NCI-H2029 (cell line): Measurements from ENCODE around the gene GNG10.
"Not testable (repeated sequence)": the region's sequence is repeated elsewhere in the genome, so short reads cannot be mapped to it uniquely, and the experiment has no call there.

Source experiments
- DNase-seq: peaks from one replicate; lab custom pipeline; 2025; lab: John Stamatoyannopoulos, UW

GNG10 gene

GRCh38 chr9:111661150-111661801 is at the start of gene GNG10:
TSS of gene GNG10 (plus strand) at chr9:111661605. CDS start at chr9:111661635, 30 bp downstream.
- DNase-seq = peak; percentile 35

GRCh38 chr9:111613436-111614040 is 47.9 kb upstream of the GNG10 start:
- no peak for DNase-seq

DNA sequence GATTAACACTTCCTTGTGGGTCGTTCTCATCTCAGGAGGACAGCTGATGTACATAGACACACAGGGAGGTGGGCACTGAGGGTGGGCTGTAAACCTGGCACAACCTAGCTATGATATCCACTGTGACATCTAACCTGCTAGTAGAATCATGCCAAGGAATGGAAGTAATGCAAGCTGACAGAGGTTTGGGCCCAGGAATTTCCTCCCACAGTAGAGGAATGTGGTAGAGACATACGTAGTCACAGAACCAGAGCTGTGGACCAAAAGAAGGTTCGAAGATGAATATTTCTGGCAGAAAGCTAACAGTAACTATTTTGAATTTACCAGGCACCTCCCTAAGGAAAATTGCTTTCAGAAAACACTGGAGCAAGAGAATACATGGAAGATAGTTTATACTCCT is 45.5 kb upstream of the GNG10 start:
- DNase-seq = no peak

GRCh38 chr9:111617349-111617748 is 44.1 kb upstream of the GNG10 start:
- DNase-seq = not testable (repeated sequence)

DNA sequence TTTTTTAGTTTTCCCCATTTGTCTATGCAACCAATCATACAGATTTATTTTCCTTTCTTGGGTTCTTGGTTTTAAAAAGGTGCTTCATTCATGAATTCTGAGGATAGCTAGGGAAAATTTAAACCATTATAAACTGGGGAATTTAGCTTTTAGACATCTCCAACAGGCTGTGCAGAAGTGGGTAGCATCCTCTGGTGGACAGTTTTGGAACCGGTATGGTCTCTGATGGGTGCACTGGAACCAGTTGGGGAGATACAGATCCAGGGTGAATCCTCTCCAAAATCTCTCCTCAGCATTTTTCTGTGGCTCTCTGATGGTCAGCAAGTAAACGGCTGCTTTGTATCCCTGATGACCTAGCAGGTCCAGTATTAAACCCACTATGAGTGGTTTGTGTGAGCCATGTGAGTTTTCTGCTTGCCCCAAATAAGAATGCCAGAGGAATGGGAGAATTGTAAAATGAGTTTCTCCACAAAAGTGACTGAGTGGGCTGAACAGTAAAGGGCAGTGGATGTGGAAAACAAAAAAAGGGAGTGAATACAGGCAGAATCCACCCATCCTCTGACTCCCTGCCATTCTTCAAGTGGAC is 39.4 kb upstream of the GNG10 start:
- no peak for DNase-seq

DNA sequence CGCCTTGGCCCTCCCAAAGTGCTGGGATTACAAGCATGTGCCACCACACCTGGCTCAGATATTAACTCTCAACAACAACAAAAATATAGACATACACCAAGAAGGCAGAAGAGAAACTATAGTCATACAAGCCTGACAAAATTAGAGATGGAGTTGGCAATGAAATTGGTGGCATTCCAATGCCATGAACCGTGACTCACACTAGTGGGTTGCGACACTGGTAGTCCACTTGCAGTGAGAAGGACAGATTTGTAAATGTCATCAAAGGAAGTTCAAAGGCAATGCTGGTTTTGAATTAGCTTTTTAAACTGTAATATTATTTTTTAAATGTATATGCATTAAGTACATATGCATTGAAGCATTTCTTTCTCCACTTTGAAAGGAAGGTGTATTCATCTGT is 38.8 kb upstream of the GNG10 start:
- no peak for DNase-seq

DNA sequence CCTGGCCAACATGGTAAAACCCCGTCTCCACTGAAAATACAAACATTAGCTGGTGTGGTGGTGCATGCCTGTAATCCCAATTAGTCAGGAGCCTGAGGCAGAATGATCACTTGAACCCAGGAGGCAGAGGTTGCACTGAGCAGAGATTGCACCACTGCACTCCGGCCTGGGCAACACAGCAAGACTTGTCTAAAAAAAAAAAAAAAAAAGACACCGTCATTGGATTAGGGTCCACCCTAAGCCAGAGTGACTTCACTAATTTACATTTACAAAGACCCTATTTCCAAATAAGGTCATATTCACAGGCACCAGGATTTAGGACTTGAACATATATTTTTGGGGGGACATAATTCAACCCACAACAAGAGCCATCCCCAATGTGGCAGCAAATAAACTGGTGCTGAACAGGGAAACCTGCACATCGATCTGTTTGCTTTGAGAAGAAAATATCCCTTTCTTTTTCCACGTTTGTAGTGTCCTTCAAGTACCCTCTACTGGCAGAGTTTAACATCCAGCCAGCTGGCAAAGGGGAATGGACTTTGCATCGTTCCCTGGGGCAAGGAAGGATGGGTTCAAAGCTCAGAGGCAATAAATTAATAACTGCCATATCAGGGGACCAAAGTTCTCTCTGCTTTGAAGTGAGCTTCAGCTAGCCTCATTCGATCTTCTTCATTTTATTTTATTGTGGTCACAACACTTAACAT is 34.0 kb upstream of the GNG10 start:
- no peak for DNase-seq

DNA sequence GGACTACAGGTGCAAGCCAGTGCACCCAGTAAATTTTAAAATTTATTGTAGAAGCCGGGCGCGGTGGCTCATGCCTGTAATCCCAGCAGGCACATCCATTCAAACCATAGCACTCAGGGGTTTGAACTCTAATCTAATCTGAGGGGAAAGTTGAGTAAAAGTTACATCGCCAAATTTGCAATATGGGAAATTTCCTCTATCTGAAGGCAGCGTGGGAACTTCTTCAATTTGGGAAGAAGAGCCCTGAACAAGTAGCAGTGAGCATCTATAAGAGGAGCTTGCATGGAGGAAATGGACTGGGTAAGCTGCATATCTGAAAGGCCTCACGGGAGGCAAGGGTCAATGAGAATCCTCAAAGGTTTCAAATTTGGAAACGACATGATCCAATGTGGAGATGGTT is 33.0 kb upstream of the GNG10 start:
- DNase-seq = no peak

- no peak for DNase-seq
Observed at GRCh38 chr9:111630182-111630963, 31.0 kb upstream of the GNG10 start.

DNA sequence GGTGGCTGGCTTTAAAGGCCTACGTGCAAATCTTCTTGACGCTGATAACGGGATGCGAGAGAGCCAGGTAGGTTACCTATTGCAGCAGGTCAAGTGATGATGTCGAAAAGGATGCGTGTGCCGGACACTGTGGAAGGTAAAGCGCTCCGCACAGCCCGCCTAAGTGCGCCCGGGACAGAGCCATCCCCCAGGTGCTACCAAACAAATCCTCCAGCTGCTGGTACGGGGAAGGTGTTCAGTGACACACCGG is 30.5 kb upstream of the GNG10 start:
- DNase-seq = no peak

- DNase-seq = peak; percentile 96
Observed at GRCh38 chr9:111631214-111631971, 30.0 kb upstream of the GNG10 start, which contains the start of gene DNAJC25. TSS of gene DNAJC25 (plus strand) at chr9:111631334. CDS start at chr9:111631408, 74 bp downstream.

DNA sequence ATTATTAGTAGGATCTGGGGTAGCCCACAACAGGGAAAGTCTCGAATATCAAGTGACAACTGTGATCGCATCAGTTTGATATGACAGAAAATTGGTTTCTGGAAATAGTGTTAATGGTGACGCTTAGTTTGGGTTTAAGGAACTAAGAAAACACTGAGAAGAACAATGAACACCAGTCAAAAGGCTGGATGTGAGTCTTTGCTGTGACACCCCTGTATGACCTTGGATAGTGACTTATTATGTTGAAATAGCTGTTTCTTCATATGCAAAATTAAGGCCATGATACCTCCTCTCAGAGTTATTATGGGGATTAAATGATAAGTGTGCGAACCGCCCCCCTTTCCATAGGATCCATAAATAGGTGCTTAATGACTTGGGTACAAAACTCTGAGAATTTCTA is 29.3 kb upstream of the GNG10 start:
- no peak for DNase-seq

GRCh38 chr9:111632695-111633388 is 28.6 kb upstream of the GNG10 start:
- DNase-seq = no peak

DNA sequence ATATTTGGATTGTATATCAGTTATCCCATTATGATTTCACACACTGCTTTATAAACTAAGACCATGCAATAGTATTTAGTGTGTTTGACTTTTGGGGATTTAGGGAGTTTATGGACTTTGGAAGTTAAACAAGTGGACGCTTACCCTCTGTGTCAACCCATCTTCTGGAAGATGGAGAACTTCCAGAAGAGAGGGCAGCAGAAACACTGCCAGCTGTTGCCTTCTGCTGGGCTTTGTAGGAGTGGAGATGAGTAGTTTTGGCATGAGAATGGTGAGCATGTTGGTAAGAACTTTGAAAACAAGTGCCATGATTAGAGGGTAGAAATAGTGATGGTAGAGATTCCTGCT is 28.0 kb upstream of the GNG10 start:
- no peak for DNase-seq

- no peak for DNase-seq
Observed at GRCh38 chr9:111634860-111635259, 26.5 kb upstream of the GNG10 start.

GRCh38 chr9:111637421-111637950 is 23.9 kb upstream of the GNG10 start:
- DNase-seq = no peak

GRCh38 chr9:111644195-111644772 is 17.1 kb upstream of the GNG10 start:
- DNase-seq = no peak

GRCh38 chr9:111645806-111646205 is 15.6 kb upstream of the GNG10 start:
- DNase-seq = no peak

- DNase-seq = no peak
Observed at GRCh38 chr9:111646417-111646816, 15.0 kb upstream of the GNG10 start.

DNA sequence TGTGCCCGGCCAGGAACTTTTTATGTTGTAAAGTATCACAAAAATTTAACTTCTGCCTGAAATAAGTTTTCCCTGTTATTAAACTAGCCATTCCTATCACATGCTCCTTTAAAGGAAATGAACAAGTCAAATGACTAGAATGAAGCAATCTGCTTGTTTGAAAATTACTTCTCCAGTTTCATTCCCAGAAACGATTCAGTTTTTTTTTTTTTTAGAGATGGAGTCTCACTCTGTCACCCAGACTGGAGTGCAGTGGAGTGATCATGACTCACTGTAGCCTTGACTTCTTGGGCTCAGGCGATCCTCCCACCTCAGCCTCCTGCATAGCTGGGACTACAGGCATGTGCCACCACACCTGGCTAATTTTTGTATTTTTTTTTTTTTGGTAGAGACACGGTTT is 13.3 kb upstream of the GNG10 start:
- no peak for DNase-seq

DNA sequence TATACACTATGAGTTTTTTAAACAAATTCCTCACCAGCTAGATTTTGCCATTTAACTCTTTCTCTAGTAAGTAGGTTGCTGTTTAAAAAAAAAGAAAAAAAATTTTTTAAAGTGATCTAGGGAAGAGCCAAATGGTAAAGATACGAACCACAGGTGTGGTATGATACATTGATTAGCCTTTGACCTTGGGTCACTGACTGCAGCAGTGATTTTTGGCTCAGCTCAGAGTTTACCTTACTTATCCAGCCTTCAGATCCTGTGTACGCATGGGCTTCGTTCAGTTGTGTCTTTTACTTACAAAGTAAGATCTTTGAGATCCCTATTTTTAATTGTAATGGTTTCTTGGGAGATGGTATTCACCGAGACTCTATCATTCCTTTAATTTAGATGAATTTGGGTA is 12.4 kb upstream of the GNG10 start:
- DNase-seq = no peak
